AG09309 (cell line): ENCODE data around the gene NRXN3.

Experiments
- DNase-seq: peaks from one replicate; pipeline ENCODE4 v3.0.0-alpha.2; 2010; ENCODE audit warnings: low read depth
- H3K4me3 ChIP-seq: 2 replicates; pipeline ENCODE4 v1.5.1; 2011; ENCODE audit warnings: mild to moderate bottlenecking, low read depth, low read length, moderate library complexity; ENCODE audit not compliant: control insufficient read depth
- CTCF ChIP-seq: IDR thresholded peaks from 2 replicates; pipeline ENCODE4 v1.5.1; 2011; ENCODE audit warnings: mild to moderate bottlenecking, low read depth, low read length, inconsistent platforms; ENCODE audit not compliant: insufficient read depth, control insufficient read depth; ENCODE audit errors: missing control alignments

The NRXN3 gene

DNA sequence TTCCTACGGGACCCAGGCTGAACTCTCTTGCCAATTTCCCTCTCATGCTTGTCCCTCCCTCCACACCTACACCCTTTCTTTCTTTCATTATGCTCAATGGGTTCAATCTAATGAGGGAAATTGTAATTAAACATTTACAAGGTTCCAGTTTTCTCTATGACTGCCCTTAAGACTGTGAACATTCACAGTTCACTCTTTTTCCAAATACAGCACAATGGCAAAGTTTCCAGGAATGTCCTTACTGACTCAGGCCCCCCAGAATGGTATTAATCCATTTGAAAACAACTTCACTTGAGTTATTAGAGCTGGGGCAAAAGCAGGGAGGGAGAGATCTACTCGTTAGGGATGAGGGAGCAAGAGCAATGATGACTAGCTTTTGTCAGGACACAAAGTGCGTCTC is 892.1 kb downstream of the NRXN3 start:
- H3K4me3 ChIP-seq = no peak overlapping the region
- no peak for TF ChIP-seq CTCF
- DNase-seq = no peak

GRCh38 chr14:79064214-79064613 is 894.0 kb downstream of the NRXN3 start:
- DNase-seq = no peak
- no peak for TF ChIP-seq CTCF
- no peak overlapping the region for H3K4me3 ChIP-seq

GRCh38 chr14:79074510-79074909 is 904.3 kb downstream of the NRXN3 start:
- no peak for DNase-seq
- TF ChIP-seq CTCF = no peak
- H3K4me3 ChIP-seq = no peak overlapping the region

GRCh38 chr14:79076428-79076827 is 906.3 kb downstream of the NRXN3 start:
- H3K4me3 ChIP-seq = no peak overlapping the region
- no peak for TF ChIP-seq CTCF
- no peak for DNase-seq

DNA sequence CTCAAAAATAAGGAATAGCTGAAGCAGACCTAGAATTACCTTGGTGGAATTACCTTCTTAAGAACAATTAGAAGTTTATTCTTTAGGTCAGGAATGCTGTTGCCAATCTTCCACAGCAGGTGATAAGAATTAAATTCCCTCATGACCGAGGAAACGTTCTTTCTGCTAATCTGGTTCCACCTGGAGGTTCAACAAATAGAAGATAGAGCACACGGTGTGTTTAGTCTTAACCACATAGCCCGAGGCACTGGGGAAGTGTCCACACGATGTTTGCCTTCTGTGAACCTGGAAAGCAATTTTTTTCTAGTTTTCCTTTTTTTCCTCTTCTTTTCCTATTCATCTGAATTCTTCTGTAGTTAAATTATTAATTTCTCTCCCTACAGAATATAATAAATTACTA is 906.9 kb downstream of the NRXN3 start:
- TF ChIP-seq CTCF = no peak
- no peak overlapping the region for H3K4me3 ChIP-seq
- no peak for DNase-seq

GRCh38 chr14:79080040-79080439 is 909.9 kb downstream of the NRXN3 start:
- TF ChIP-seq CTCF = no peak
- H3K4me3 ChIP-seq = no peak overlapping the region
- no peak for DNase-seq

GRCh38 chr14:79082883-79083282 is 912.7 kb downstream of the NRXN3 start:
- no peak overlapping the region for H3K4me3 ChIP-seq
- TF ChIP-seq CTCF = no peak
- no peak for DNase-seq
